MCF 10A (cell line): ENCODE data around the gene ADGRG6. TPM values are rescaled to one million over a fixed set of nuclear protein-coding genes. Genes with fewer than 3 reads are reported as not detected.

Experiments used
- BruUV-seq: library from RNA; stranded (reverse); fragments of 400-500 nt; replicated peaks from 2 replicates; lab custom pipeline; 2021; lab: Mats Ljungman, UMichigan
- CTCF ChIA-PET: fragments of 300-600 bp; sonication (Branson Sonifier 250); formaldehyde crosslinking; extraction: SDS; loops from one replicate; lab custom pipeline; 2021; ENCODE audit warnings: antibody characterized with exemption, inconsistent platforms; lab: Yijun Ruan, JAX
- POLR2A ChIA-PET: fragments of 300-600, 350-650 bp; sonication (Branson Sonifier 250); formaldehyde crosslinking; extraction: SDS; loops from one replicate; lab custom pipeline; 2020; ENCODE audit warnings: antibody characterized with exemption, inconsistent platforms; lab: Yijun Ruan, JAX
- DNase-seq: peaks from one replicate; pipeline ENCODE4 v3.0.0-alpha.2; 2018; ENCODE audit not compliant: unreplicated experiment
- H3K27ac Mint-ChIP-seq: one replicate; pipeline ENCODE4 v1.8.0; 2022; ENCODE audit warnings: mild to moderate bottlenecking, low read depth, mixed read lengths; ENCODE audit not compliant: unreplicated experiment
- H3K27me3 Mint-ChIP-seq: one replicate; pipeline ENCODE4 v1.8.0; 2022; ENCODE audit warnings: mixed read lengths; ENCODE audit not compliant: insufficient read depth, unreplicated experiment
- H3K36me3 Mint-ChIP-seq: one replicate; pipeline ENCODE4 v1.8.0; 2022; ENCODE audit warnings: mild to moderate bottlenecking, moderate library complexity, mixed read lengths; ENCODE audit not compliant: insufficient read depth, unreplicated experiment
- H3K4me1 Mint-ChIP-seq: one replicate; pipeline ENCODE4 v1.8.0; 2022; ENCODE audit warnings: mixed read lengths; ENCODE audit not compliant: insufficient read depth, unreplicated experiment
- H3K4me3 Mint-ChIP-seq: one replicate; pipeline ENCODE4 v1.8.0; 2022; ENCODE audit warnings: mild to moderate bottlenecking, moderate library complexity, mixed read lengths; ENCODE audit not compliant: unreplicated experiment
- H3K9me3 Mint-ChIP-seq: one replicate; pipeline ENCODE4 v1.8.0; 2022; ENCODE audit warnings: mixed read lengths; ENCODE audit not compliant: unreplicated experiment
- intact Hi-C: fragments of 100-400 bp; cut with micrococcal nuclease; formaldehyde crosslinking; loops from 2 replicates; pipeline ENCODE4 v1.14.1; 2022
- total RNA-seq: library from RNA; stranded (reverse); gene quantifications from 2 replicates; pipeline ENCODE4 v1.2.3, GENCODE V29; 2022
- TF ChIP-seq, protein P1 (sequence below): fragments of 200-600 bp; IDR thresholded peaks from one replicate; pipeline ENCODE4 v1.8.0; 2022; ENCODE audit warnings: antibody characterized with exemption, mild to moderate bottlenecking; ENCODE audit not compliant: unreplicated experiment

Gene ADGRG6
- total RNA-seq, 1 experiment from 2014 or later: 44.2 TPM

GRCh38 chr6:142401838-142402237 lies 100.0 kb downstream of the ADGRG6 start:
- H3K36me3 Mint-ChIP-seq: peaks cover 16% of the 10 kb centered on the region
- intact Hi-C loops: no loop called here
- no TSS peak for BruUV-seq

DNA sequence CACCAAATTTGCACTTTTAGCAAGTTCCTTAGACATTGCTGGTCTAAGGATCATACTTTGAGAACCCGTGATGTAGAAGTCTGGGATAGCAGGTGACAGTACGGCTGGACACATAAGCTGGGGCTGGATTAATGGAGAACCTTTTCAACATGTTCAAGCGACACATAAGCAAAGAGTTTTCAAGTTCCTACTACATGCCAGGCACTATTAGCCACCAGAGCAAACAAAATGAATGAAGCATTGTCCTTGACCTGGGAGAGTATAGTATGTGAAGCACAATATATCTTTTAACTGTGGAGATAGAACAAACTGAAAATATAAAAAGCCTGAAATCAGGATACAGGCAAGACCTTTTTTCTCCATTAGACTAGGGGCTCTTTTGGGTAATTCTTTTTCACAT lies 102.9 kb downstream of the ADGRG6 start:
- no peaks in the 10 kb centered on the region for H3K4me1 Mint-ChIP-seq
- TF ChIP-seq, protein P1, sequence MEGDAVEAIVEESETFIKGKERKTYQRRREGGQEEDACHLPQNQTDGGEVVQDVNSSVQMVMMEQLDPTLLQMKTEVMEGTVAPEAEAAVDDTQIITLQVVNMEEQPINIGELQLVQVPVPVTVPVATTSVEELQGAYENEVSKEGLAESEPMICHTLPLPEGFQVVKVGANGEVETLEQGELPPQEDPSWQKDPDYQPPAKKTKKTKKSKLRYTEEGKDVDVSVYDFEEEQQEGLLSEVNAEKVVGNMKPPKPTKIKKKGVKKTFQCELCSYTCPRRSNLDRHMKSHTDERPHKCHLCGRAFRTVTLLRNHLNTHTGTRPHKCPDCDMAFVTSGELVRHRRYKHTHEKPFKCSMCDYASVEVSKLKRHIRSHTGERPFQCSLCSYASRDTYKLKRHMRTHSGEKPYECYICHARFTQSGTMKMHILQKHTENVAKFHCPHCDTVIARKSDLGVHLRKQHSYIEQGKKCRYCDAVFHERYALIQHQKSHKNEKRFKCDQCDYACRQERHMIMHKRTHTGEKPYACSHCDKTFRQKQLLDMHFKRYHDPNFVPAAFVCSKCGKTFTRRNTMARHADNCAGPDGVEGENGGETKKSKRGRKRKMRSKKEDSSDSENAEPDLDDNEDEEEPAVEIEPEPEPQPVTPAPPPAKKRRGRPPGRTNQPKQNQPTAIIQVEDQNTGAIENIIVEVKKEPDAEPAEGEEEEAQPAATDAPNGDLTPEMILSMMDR: no peak
- H3K9me3 Mint-ChIP-seq: no peaks in the 10 kb centered on the region
- no peaks in the 10 kb centered on the region for H3K27me3 Mint-ChIP-seq
- no peak overlapping the region for H3K4me3 Mint-ChIP-seq
- DNase-seq: no peak
- intact Hi-C loops: no loop called here
- no TSS peak for BruUV-seq
- ChIA-PET CTCF (interaction anchor here (1.2 kb wide), 1 partner anchor 259 kb away, joined by 3 read pairs; no protein-coding TSS in a partner anchor), POLR2A (no interaction called here)
- H3K36me3 Mint-ChIP-seq: peaks cover 26% of the 10 kb centered on the region
- no peak overlapping the region for H3K27ac Mint-ChIP-seq

More at GRCh38 chr6:142401838-142402237, 100.0 kb downstream of the ADGRG6 start:
- ChIA-PET POLR2A (no interaction called here), CTCF (no interaction called here)
- H3K4me3 Mint-ChIP-seq: no peak overlapping the region
- TF ChIP-seq, protein P1: no peak
- H3K9me3 Mint-ChIP-seq: no peaks in the 10 kb centered on the region
- no peaks in the 10 kb centered on the region for H3K4me1 Mint-ChIP-seq
- H3K27me3 Mint-ChIP-seq: no peaks in the 10 kb centered on the region
- H3K27ac Mint-ChIP-seq: no peak overlapping the region
- no peak for DNase-seq

- no peak for DNase-seq
- TF ChIP-seq, protein P1: no peak
- peaks cover 33% of the 10 kb centered on the region for H3K36me3 Mint-ChIP-seq
- H3K4me1 Mint-ChIP-seq: no peaks in the 10 kb centered on the region
- H3K9me3 Mint-ChIP-seq: no peaks in the 10 kb centered on the region
- intact Hi-C loops: no loop called here
- no peak overlapping the region for H3K27ac Mint-ChIP-seq
- POLR2A ChIA-PET: no interaction called here
- no peak overlapping the region for H3K4me3 Mint-ChIP-seq
- no peaks in the 10 kb centered on the region for H3K27me3 Mint-ChIP-seq
- no TSS peak for BruUV-seq
- CTCF ChIA-PET: no interaction called here
These were observed 104.3 kb downstream of the ADGRG6 start for GRCh38 chr6:142406131-142406530.

GRCh38 chr6:142407685-142408273 lies 106.0 kb downstream of the ADGRG6 start:
- peaks cover 22% of the 10 kb centered on the region for H3K36me3 Mint-ChIP-seq
- BruUV-seq: no TSS peak
- no peak overlapping the region for H3K27ac Mint-ChIP-seq
- no peaks in the 10 kb centered on the region for H3K4me1 Mint-ChIP-seq
- DNase-seq: no peak
- ChIA-PET POLR2A (no interaction called here), CTCF (interaction anchor here (0.9 kb wide), 1 partner anchor 12 kb away, joined by 3 read pairs; no protein-coding TSS in a partner anchor)
- no peaks in the 10 kb centered on the region for H3K27me3 Mint-ChIP-seq
- H3K4me3 Mint-ChIP-seq: no peak overlapping the region
- H3K9me3 Mint-ChIP-seq: no peaks in the 10 kb centered on the region
- TF ChIP-seq, protein P1: no peak
- intact Hi-C loops: no loop called here
